NCI-H1105 treated with DMSO at 0.1 percent for 48 hours (cell line): Measurements from ENCODE around the gene NFIB.

ENCODE experiments used
- DNase-seq: peaks from one replicate; lab custom pipeline; 2025; lab: John Stamatoyannopoulos, UW

Gene NFIB

DNA sequence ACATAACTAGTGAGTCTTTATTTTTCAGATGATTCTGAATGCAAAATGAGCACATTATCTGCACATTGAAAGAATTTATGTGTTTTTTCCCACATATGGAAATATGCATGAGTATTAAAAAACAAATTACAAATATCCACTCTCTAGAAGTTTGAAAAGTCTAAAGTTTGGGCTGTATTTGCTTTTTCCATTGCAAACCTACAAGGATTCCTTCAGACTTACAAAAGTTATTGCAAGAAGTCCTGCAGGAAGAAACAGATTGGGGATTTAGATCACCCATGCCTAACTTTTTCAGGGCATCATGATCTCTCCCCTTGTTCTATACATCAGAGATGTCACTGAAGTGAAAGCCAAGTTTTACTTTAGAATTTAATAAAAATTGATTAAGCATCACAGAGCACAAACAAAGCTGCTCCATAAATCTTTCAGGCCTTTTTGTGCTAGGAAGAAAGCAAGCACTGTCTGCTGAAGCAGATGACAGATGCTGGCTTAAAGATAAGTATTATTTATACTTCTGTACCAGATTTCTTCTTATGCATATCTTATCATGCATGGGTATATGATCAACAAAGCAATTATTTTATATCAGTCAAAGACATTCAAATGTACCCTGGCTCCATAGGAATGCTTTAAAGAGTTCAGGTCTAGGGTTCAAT lies 71.7 kb downstream of the NFIB start:
- DNase-seq, result no peak

DNA sequence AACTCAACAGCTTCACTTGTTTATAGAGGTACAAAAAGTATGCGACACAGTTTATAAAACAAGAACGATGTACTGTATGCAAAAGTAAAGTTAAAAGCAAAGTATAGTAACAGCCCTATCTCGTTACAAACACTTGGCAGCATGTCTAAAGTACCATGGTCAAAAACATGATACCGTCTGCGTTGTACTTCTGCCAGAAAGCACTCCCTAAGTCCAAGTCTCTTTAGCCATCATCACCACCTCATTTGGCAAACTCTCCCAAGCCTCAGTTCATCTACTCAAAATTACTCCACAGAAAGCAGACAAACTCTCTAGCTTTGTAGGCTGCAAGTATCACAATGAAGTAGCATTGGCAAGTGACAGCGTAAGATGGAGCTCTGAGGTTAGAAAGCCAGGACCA lies 73.4 kb downstream of the NFIB start:
- no peak for DNase-seq

DNA sequence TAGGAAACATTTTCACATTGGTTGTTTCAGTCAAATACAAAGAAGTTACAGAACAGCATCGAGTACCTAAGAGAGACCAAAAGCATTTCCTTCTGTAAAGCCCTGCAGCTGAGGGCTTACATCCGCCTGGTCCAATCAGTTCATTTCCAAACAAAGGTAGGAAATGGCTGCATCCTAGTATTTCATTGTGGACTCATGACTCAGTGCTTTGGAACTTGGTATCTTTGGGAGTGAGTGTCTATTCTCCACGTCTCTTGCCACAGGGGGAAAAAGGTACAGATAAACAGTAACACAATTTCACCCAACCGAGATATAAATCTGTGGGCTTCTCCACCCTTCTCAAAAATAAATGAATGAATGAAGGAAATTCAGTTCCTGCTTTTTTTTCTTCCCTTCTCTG lies 75.4 kb downstream of the NFIB start:
- DNase-seq, result no peak

DNA sequence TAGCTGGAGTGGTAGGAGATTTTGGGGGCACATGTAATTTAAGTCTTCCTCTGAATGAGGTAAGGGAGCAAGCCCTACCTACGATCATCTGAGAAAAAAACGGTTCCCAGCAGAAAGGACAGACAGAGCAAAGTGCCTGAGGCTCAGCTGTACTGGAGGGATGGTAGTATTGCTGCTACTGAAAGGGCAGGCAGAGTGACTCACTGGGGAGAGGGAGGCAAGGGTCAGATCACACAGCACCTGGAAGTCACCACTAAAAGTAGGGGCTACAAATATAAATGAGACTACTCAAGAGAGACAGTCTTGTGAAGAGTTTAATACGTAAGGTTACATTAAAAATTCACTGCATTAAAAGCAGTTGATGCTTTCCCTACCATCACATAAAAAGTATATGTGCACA lies 75.9 kb downstream of the NFIB start:
- DNase-seq, result no peak

DNA sequence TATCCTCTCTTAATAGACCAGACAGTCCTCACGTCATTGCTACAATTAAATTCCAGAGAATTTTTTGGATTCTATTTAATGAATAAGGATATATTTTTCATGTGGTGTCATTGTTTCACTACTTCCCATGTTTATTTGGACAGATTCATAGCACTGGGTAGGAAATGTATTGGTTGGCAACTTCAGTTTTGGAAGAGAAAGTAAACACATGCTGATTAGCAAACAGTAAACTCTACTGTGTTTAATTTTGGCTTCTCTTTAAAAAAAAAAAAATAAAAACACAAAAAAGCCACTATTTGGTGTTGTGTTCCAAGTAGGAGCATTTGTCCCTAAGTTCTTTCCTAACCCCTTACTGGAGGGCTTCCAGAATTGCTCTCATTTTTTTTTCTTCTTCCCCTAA lies 77.3 kb downstream of the NFIB start:
- no peak for DNase-seq

DNA sequence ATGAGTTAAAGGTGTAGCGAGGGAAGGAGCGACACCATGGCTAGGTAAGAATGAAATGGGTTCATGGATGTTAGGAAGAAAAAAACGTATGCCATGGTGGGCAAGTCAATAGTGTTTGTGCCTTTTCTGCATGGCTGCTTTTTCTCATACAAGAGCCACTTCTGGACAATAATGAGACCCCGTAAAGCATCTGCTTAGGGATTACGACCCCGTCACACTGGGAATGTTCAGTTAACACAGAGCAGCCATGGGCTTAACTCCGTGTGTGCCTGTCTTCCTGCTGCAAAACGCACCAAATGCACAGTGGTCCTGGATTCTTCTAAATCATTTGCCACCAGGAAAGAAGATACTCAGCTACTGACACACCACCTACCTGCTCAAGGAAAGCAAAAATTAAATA lies 81.8 kb downstream of the NFIB start:
- peak; percentile 17 for DNase-seq

DNA sequence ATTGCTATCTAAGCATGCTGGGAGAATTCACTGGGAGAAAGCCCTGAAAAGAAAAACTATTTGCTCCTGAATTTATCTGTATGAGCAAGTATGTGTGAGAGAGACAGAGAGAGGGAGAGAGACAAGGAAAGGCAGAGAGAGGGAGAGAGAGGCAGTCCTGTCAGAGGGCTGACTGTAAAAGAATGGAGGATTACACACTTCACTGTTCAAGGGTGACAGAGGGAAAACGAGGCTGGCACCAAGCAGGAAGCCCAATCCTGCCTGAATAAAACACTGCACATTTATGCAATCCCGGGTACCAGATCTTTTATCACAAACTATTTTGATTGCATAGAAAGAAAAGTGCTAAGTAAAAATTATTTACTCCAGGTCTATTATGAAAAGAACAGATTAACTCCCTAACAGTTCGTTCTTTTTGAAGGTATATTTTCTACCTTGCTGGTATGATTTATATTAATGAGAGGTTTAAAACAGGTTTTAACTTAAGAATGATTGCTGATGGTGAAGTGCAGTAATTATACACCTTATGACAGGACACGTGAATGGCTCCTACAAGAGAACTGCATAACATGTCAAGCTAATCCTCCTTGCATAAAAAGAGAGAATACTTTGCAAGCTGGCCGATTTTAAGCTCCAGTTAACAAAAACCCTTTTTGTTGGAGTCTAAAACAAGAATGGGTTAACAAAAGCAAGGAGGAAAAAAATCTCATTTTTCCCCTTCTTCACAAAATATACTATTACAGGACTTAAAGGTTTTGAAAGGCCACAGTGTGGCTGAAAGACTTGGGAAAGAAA lies 82.5 kb downstream of the NFIB start:
- DNase-seq, result no peak

DNA sequence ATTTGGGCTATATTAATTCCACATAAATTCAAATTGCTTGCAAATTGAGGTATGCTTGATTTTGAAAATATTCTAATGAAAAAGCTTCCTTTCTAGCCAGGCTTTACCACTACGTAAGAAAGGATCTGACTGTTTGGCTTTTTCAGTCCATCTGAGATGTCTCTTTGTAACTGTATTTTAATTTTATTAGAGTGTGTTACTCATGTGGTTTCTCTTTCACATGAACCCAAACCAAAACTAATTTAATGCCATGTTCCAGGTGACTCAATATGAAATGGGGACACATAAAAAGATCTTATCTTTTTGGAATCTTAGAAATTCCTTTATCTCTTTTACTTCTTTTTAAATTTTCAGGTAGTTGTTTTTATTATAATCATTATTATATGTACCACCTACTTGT lies 85.3 kb downstream of the NFIB start:
- DNase-seq, result no peak

DNA sequence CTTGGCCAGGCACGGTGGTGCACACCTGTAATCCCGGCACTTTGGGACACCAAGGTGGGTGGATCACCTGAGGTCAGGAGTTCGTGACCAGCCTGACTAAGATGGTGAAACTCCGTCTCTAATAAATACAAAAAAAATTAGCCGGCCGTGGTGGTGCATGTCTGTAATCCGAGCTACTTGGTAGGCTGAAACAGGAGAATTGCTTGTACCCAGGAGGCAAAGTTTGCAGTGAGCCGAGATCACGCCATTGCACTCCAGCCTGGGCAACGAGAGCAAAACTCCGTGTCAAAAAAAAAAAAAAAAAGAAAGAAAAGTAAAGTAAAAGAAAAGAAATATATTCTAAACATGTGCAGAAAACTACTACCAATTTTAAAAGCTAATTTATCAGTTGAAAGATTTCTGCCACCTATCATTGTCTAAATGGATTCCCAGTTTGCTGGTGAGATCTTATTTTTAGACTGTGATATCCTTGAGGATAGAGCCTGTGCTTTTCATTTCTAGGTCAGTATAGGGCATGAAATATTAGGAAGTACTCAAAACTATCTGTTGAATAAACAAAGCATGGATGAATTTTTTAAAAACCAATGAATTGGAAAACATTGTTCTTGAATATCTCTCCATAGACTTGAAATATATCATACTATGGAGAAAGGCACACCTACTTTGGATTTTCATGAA lies 86.9 kb downstream of the NFIB start:
- DNase-seq, result no peak

DNA sequence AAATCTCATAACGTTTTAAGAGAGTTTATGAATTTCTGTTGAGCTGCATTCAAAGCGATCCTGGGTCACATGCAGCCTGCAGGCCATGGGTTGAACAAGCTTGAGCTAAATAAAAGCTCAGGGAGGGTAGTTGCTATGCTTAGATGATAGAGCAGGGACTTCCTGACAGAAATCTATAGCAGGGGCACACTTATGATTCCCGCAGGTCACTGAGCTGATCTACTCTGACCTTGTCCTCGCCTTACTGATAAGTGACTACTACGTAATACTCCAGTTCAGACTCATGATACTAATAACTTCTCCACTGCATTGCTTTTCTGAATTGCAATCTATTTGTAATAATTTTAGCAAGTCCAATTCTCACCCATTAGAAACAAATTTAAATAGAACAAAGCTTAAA lies 90.9 kb downstream of the NFIB start:
- no peak for DNase-seq

DNA sequence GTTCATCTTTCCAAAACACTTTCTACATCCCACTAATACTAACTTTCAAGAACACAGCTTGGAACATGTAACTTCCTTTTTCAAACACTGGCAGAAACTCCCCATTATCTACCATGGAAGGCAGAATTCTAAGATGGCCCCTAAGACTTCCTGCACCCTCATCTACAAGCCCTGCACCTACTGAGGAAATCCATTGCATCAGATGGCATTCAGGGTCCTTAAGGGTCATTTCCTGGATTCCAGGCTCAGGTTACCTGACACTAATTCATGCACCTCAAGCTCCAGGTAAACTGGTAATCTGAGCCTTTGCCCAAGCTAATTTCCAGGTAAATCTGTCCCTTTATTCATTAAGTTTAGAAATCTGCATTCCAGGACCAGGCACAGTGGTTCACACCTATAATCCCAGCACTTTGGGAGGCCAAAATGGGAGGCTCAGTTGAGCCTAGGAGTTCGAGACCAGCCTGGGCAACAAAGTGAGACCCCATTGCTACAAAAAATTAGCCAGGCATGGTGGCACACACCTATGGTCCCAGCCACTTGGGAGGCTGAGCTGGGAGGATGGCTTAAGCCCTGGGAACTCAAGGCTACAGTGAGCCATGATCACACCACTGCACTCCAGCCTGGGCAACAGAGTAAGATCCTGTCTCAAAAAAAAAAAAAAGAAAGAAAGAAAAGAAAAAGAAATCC lies 91.6 kb downstream of the NFIB start:
- DNase-seq, result no peak

DNA sequence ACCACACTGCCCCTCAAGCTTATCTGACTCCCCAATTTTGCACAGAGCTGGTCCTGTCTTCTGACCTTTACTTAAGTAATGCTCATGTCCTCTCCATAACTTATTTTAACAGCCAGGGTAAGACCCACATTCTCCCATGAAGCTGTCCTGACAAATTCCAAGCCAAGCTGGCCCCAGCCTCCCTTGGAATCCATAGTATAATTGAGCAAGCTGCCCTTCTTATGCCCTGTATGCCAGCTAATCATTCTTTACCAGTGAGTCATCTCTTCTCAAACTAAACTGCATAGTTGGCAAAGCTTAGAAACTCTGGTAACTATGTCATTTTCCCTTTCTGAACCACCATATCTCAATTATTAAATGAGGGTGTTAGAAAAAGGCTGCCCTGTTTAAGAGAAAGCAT lies 92.4 kb downstream of the NFIB start:
- no peak for DNase-seq

DNA sequence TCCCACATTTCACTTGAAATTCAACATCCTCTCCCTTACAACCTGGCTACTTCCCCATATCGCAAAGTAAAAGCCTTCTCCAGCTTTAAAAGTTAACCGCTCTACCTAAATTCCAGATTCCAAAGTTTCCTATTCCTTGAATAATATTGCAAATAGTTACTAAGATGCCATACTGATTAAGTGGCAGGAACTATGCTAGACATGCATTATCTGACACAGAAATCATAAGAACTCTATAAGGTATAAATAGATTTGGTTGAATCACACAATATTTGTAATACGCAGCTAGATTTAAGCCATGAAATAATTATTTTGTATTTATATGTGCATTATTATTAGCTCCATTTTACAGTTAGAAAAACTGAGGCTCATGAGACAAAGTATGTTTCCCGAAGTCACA lies 92.8 kb downstream of the NFIB start:
- DNase-seq, result no peak

DNA sequence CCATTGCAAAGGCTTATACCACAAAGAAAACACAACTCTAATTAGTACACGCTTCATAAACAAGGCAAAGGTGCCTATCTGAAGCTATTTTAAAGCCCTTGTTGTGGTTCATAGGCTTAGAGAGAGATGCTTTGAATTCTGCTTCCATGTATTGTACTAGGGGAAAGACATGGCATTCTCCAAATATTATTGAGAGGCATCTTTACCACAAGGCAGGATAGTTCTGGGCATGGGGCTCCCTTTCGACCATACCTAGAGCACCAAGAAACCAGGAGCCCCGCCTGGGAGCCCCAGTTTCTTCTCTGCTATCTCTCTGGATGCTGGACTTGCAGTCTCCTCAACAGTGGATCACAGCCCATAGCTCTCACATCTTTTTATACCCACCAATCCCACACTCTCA lies 93.7 kb downstream of the NFIB start:
- no peak for DNase-seq

DNA sequence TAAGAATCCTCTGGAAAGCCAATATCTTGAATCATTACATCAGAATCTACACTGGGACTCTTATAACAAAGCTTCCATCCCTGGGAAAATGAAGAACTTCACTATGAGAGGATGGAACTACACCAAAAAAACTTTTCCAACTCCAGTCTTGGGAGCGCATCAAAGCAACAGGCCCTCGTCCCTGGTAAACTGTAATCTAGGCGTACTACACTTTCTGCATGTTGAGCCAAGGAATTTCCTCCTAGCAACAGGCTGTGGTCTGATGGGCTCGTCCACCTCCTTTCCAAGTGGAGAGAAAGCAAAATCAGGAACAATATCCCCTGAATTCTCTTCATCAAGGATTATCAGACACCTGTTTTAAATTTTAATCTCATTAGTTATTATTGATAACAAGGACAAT lies 94.1 kb downstream of the NFIB start:
- DNase-seq, result no peak

DNA sequence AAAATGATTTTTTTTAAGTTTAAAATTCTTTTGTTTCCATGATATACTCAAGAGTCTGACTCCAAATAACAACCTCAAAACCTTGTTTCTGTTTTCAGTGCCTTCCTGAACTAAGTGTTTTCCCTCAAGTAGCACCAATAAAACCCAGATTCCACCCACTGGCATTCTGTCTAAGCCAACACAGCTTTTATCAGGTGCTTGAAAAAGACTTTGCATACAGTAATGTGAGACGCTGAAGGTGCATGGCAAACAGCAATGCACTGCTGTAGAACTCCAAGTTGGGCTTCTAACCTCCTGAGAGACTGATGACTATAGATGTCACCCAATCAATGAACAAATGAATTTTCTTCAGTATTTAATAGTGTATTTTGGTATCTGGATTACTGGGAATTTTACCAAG lies 95.7 kb downstream of the NFIB start:
- peak; percentile 55 for DNase-seq

DNA sequence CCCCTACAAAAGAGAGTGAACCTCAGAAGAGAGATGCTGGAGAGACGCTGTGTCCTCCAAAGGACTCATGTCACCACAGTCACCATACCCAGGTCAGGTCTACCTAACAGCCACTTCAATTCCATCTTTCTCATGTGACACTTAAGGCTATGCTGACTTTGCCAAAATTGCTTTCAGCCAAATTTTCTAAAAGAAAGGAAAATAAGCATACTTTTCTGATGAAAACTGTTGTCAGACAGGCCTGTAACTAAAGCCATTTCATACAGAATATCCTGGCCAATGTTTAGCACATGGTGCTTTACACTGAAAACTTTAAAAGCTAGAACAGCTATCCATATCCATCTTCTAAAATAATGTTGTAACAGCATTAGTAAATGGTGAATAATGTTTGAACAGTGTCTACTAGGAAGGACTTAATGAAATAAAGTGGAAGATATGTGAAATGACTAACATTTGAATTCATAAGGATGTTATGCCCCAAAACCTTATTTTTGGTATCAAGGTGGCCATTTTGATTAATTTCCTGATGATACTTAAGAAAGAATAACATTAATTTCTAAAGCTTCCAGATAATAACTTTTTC lies 97.2 kb downstream of the NFIB start:
- DNase-seq, result no peak

DNA sequence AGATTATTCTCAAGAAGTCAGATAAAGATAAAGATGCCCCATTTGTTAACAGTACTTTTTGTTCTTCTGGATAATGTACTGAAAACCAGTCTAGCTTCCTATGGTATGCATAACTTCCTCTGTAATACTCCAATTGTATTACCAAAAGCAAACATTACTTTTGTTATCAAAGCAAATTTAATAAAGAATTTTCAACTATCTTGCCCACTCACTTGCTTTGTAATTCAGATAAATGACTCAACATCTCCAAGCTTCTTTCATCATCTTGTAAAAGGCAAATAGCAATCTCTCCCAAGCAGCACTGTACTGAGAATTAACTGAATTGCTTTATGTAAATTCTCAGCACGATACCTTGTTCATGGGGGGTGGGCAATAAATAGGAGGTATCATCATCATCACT lies 98.3 kb downstream of the NFIB start:
- DNase-seq, result no peak

DNA sequence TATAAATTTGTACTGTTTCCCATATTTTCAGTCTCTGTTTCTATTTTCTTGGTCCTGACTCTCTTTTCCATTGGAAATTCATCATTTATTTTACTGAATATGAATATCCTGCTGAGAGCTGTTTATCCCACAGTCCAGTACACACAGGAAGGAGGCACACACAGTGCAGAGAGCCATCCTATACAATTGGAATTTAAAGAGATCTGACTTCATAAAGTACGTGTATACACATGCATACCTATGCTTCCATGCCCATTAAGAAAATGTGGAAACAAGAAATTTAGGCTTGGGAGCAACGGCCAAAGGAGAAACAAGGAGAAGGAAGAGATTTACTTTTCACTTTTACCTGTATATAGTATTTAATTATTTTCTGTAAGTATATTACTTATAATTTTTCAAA lies 99.2 kb downstream of the NFIB start:
- DNase-seq, result no peak

DNA sequence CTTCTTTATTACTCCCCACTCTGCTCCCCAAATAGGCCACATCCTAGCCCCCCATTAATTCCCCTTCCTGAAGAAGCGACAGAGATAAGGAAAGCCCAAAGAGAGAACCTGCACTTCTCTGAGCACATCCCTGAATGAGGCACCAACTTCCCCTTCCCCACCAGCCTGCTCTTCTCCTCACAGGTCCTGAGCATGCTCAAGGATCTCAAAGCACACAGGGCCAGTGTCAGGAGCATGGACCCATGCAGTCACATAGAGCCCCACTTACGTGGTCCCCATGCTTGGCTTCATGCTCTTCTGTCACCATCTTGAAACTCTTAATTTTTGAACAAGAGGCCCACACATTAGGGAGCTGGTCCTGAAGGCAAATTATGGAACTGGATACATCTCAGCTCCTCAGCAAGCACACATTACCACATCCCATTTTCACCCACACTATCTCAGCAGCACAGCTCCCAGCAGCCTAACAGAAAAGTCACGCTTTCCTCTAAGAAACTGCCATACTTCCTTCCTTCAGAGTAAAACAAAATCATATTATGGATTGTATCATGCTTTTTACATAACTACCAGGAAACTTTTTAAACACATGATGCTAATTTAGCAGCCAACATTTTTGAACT lies 99.8 kb downstream of the NFIB start:
- no peak for DNase-seq

DNA sequence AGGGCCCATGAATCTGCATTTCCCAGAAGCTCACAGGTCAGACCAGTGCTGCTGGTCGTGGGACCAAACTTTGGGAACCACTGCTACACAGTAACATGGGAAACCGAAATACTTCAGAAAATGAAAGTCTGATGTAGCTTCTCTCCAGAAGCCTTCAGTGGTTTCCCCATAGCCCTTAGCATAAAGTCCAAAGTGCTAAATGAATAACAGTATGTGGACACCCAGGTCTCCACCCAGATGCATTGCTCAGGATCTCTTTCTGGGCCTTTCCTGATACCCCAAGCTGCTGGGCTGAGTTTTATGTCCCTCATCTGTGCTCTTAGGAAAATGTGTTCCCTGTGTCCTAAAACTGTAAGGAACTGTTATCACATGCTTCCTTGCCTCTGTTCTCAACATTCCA lies 100.4 kb downstream of the NFIB start:
- DNase-seq, result no peak
